PC-9 (cell line): Measurements from ENCODE around the gene SIAH2.

Experiments
- CTCF ChIP-seq: fragments of 200-600 bp; sonication (generic); conservative IDR thresholded peaks from 2 replicates; pipeline ENCODE4 v1.6.1; 2017; ENCODE audit warnings: mixed run types, antibody characterized with exemption, mild to moderate bottlenecking, moderate library complexity
- EZH2 ChIP-seq: fragments of 200-600 bp; sonication (generic); IDR thresholded peaks from 2 replicates; pipeline ENCODE4 v1.8.0; 2017; ENCODE audit warnings: antibody characterized with exemption, low read depth

GRCh38 chr3:150743508-150743907 lies 19.5 kb downstream of the SIAH2 start:
- TF ChIP-seq CTCF: no peak
- TF ChIP-seq EZH2: no peak
